ENCODE measurements around the gene FHL1. TPM values are rescaled to one million over a fixed set of nuclear protein-coding genes. Genes with fewer than 3 reads are reported as not detected.

FHL1 gene
- total RNA-seq, 1 donor from 2014 or later: 68.3 TPM

DNA sequence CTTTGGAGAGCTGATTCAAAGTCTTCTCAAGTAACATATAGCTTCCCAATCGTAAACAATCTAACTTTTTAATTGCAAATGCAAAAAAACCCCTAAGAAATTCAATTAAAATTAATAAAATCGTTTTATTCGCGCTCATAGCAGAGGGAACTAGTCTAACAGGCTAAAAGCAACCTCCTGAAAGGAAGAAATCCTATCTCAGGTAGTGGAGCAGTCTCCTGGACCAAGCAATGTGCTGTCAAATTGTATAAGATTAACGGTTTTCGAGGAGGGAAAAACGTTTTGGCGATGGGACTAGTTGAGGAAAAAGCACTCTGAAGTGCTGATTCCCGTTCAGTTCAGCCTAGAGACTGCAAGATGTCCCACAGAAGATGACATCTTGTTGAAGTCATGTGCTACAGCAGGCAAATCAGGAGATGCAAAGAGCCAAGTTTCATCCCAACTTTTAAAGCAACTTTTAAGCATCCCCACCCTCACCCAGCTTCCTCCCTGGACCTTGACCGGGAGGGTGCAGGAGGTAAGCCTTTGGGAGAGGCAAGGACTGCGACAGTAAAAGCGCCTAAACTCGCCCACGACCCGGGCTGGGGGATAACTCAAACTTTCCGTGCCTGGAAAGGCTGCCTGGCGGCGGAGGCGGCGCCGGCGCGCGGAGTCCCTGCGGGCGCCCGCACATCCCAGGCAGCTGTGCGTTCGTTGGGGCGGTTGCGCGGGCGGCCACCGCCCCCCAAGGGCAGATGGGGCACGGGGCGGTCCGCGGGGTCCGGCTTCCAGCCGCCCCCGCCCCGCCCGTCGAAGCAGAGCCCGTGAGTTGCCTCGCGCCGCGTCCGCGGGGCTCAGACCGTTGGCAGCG lies 103.1 kb downstream of the FHL1 start:
- DNase-seq (ENCODE audit: extremely low read depth, low read depth, low spot score): no peak

DNA sequence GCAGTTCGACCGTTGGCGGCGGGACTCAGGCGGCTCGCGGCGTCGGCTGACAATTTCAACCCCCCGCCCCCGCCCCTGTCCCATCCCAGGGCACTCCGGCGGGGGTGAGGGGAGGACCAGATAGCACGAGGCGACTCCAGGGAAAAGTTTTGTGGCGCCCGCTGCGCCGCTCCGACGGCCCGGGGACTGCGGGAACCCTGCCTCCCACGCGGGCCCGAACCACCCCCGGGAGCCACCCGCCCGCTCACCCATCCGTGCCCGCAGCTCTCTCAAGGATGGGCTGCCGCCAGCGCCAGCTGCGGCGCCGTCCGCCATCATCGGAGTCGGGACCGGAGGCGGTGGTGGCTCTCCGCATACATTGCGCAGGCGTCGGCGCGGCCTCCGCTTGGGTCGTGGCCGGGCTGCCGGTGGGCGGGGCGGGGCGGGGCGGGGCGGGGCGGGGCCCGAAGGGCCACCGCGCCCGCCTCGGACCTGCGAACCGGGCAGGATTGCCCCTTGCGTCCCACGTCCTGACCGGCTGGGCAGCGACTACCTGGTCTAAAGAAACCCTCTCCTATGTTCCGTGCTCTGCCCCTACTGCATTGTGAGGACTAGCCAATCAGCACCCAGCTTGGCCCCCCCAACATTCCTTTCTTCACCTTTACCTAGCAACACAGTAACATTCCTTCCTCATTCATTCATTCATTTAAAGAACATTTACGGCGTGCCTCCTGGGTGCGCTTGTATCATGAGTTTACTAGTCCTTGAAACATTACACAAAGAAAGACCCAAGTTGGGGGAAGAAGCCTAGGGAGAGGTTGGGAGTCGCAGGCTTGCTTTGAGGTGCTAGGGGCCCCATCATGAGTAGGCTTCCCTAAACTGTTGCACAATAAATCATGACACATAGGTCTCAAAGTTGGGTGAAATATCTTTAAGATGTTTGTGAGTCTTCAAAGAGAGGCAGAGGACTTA lies 104.0 kb downstream of the FHL1 start, which contains the start of gene MAP7D3:
TSS of gene MAP7D3 (minus strand) at position 360 of the 951 bp plus-strand sequence. CDS start at position 318, 42 bp downstream.
- no peak for DNase-seq (ENCODE audit: extremely low read depth, low read depth, low spot score)

DNA sequence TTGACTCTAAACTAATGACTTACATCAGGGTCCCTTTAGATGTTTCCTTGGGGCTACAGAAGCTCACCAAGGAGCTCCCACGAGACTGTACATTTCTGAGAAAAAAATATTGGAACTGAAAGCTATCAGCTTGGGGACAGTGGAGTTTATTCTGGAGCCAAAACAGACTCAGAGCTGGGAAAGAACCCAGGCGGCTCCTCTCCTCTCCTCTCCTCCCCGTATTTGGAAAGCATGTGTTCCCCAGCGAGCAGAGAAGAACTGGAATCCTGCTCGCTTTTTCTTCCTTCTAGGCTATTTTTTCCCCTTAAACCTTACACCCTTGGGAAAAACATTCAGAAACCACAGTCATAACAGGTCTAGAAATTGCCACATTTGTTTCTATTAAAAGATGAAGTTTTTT lies 108.2 kb downstream of the FHL1 start:
- no peak for DNase-seq (ENCODE audit: extremely low read depth, low read depth, low spot score)

DNA sequence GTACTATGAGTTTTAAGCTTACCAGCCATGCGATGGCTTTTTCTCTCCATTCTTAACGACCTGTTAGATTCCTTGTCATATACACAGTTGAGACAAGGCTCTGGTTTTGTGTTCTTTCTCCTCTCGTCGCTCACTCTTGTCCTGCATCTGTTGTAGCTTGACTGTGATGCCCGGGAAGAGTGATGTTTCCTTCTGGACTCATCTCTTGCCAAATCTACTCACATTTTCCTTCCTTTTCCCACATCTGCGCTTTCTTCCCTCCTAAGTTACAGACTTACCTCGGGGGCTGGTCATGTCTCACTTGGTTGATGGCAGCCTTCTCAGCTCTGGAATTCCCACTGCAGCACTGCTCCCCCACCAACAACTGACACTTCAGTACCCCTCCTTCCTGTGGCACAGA lies 108.7 kb downstream of the FHL1 start:
- no peak for DNase-seq (ENCODE audit: extremely low read depth, low read depth, low spot score)

DNA sequence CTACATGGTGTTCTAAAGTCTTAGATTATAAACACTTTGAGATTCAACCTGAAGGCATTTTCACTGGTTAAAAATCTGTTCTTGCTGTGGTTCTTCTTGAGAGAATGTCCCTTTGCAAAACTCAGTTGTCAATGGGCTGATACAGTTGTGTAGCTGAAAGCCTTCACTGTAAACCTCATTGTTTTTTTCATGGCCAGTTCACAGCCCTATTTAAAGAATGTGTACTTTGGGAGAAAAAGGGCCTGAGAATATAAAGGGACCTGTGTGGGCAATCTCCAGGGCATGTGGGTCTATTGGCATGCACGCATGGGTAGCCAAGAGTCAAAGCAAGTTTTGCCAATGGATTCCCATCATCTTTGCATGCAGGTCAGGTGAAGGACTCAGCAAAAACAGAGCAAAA lies 111.6 kb downstream of the FHL1 start:
- DNase-seq (ENCODE audit: extremely low read depth, low read depth, low spot score): no peak

DNA sequence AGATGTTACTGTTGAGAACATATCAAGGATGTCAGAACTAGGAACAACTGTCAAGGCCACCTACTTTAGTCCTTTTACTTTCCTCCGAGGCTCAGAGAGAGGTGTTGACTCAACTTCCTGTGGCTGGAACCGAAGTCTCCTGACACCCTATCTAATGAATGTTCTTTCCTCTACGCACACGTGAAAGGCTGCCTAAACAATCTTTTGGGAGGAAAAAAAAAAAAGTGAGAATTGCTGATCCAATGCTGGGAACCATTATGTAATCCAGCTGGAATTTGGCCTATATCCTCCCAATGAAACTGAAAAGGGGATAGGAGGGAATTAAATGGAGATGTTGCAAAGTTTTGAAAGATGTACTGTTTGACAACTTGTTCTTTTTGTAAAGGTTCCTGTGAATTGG lies 112.2 kb downstream of the FHL1 start:
- peak; percentile 55 for DNase-seq (ENCODE audit: extremely low read depth, low read depth, low spot score)

DNA sequence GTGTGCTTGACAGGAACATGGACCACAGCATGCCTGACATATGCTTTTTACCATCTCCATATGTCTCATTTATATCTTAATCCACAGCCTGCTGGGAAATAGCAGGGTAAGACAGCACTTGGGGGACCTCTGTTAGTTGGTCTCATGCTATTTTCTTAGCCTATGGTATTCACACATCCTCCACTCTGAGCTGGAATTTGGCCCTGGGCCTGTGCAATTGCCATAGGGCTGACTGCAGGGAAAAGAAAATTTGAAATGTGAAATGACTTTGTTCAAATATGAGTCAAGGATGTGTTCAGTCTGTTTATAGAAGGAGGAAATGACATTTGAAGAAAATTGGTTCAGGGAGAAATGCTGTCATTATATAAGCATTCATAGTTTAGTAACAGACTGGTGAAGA lies 113.4 kb downstream of the FHL1 start:
- no peak for DNase-seq (ENCODE audit: extremely low read depth, low read depth, low spot score)

Other genes with a start within 250 kb of the FHL1 start
- 13.4 and 14.6 TPM in 2 replicates for gene MMGT1, start 173.5 kb upstream of the FHL1 start, total RNA-seq
- 15.2 and 17.4 TPM in 2 replicates for gene SLC9A6, start 162.1 kb upstream of the FHL1 start, total RNA-seq
- gene MAP7D3, start 103.9 kb downstream of the FHL1 start, total RNA-seq: 29.6 and 31.3 TPM in 2 replicates
- gene ADGRG4, start 153.4 kb downstream of the FHL1 start, total RNA-seq: 0.29 and 0.47 TPM in 2 replicates

Data from glomerular endothelial cell (primary cell).